IMR-90 (cell line): ENCODE data around the gene UPF1. TPM values are rescaled to one million over a fixed set of nuclear protein-coding genes. Genes with fewer than 3 reads are reported as not detected.

ENCODE experiments used
- ATAC-seq: fragments of 200-7000 bp; cut with Tn5 transposase; 2 replicates; pipeline ENCODE4 v1.9.1; 2020; ENCODE audit warnings: low read depth, mild to moderate bottlenecking, moderate library complexity
- BruUV-seq: library from RNA; stranded (reverse); fragments of 400-500 nt; replicated peaks from 2 replicates; lab custom pipeline; 2021; lab: Mats Ljungman, UMichigan
- CTCF ChIA-PET: fragments of 300-600 bp; formaldehyde crosslinking; extraction: SDS; loops from one replicate; lab custom pipeline; 2021; ENCODE audit warnings: antibody characterized with exemption; lab: Yijun Ruan, JAX
- POLR2A ChIA-PET: fragments of 300-600 bp; sonication (Branson Sonifier 250); formaldehyde crosslinking; loops from one replicate; lab custom pipeline; 2022; ENCODE audit warnings: antibody characterized with exemption; ENCODE audit not compliant: unreplicated experiment; lab: Charles Lee
- DNase-seq: peaks from one replicate; pipeline ENCODE4 v3.0.0; 2013
- H2AFZ ChIP-seq: replicated peaks from 2 replicates; pipeline ENCODE3; 2013; ENCODE audit warnings: low read length, mild to moderate bottlenecking; ENCODE audit not compliant: poor library complexity
- H2AK5ac ChIP-seq: 2 replicates; pipeline ENCODE4 v1.6.1; 2013; ENCODE audit warnings: low read depth, low read length, inconsistent platforms
- H2AK9ac ChIP-seq: replicated peaks from 2 replicates; pipeline ENCODE3; 2013; ENCODE audit warnings: mild to moderate bottlenecking, low read depth, low read length, moderate library complexity; ENCODE audit not compliant: poor library complexity
- H2BK120ac ChIP-seq: 2 replicates; pipeline ENCODE4 v1.6.1; 2013; ENCODE audit warnings: low read depth, low read length, inconsistent platforms
- H2BK15ac ChIP-seq: 3 replicates; pipeline ENCODE4 v1.6.1; 2013; ENCODE audit warnings: low read depth, low read length, inconsistent platforms
- H2BK20ac ChIP-seq: 2 replicates; pipeline ENCODE4 v1.6.1; 2013; ENCODE audit warnings: low read depth, mild to moderate bottlenecking, inconsistent platforms, low read length, moderate library complexity
- H2BK5ac ChIP-seq: 2 replicates; pipeline ENCODE4 v1.6.1; 2013; ENCODE audit warnings: mild to moderate bottlenecking, low read depth, low read length, inconsistent platforms; ENCODE audit not compliant: poor library complexity, severe bottlenecking
- H3K14ac ChIP-seq: replicated peaks from 2 replicates; pipeline ENCODE4 v1.6.1; 2013; ENCODE audit warnings: low read depth, low read length, inconsistent platforms
- H3K18ac ChIP-seq: 2 replicates; pipeline ENCODE4 v1.6.1; 2013; ENCODE audit warnings: low read depth, low read length, control low read depth
- H3K23ac ChIP-seq: 2 replicates; pipeline ENCODE4 v1.6.1; 2013; ENCODE audit warnings: low read depth, low read length, inconsistent platforms
- H3K27ac ChIP-seq: 2 replicates; pipeline ENCODE4 v1.5.1; 2013; ENCODE audit warnings: mild to moderate bottlenecking, control low read depth, low read length; ENCODE audit not compliant: insufficient read depth
- H3K27me3 ChIP-seq: 2 replicates; pipeline ENCODE4 v1.6.1; 2013; ENCODE audit warnings: low read length; ENCODE audit not compliant: control insufficient read depth, insufficient read depth
- H3K36me3 ChIP-seq: 2 replicates; pipeline ENCODE4 v1.6.1; 2013; ENCODE audit warnings: low read length, mixed read lengths; ENCODE audit not compliant: control insufficient read depth, insufficient read depth
- H3K4ac ChIP-seq: 2 replicates; pipeline ENCODE4 v1.6.1; 2013; ENCODE audit warnings: low read depth, low read length, inconsistent platforms
- H3K4me1 ChIP-seq: 2 replicates; pipeline ENCODE4 v1.6.1; 2013; ENCODE audit warnings: low read length, mixed read lengths; ENCODE audit not compliant: control insufficient read depth, insufficient read depth
- H3K4me2 ChIP-seq: 2 replicates; pipeline ENCODE4 v1.6.1; 2013; ENCODE audit warnings: low read depth, mild to moderate bottlenecking, control low read depth, low read length, moderate library complexity
- H3K4me3 ChIP-seq: 2 replicates; pipeline ENCODE4 v1.5.1; 2013; ENCODE audit warnings: low read depth, mild to moderate bottlenecking, control low read depth, low read length, moderate library complexity; ENCODE audit not compliant: insufficient read depth
- H3K56ac ChIP-seq: 2 replicates; pipeline ENCODE4 v1.6.1; 2013; ENCODE audit warnings: low read length, inconsistent platforms; ENCODE audit not compliant: insufficient read depth; ENCODE audit errors: extremely low read depth
- H3K79me1 ChIP-seq, 2 experiments: 2 replicates each; pipeline ENCODE4 v1.6.1; 2013; ENCODE audit warnings: low read length in 2 of 2, inconsistent platforms in 1 of 2, low read depth in 1 of 2
- H3K9ac ChIP-seq: 2 replicates; pipeline ENCODE4 v1.6.1; 2013; ENCODE audit warnings: low read depth, low read length, control low read depth
- H3K9me1 ChIP-seq: 2 replicates; pipeline ENCODE4 v1.6.1; 2013; ENCODE audit warnings: low read length, inconsistent platforms; ENCODE audit not compliant: insufficient read depth
- H3K9me3 ChIP-seq: 2 replicates; pipeline ENCODE4 v1.6.1; 2013; ENCODE audit warnings: low read length; ENCODE audit not compliant: control insufficient read depth, insufficient read depth
- H4K20me1 ChIP-seq: 2 replicates; pipeline ENCODE4 v1.6.1; 2013; ENCODE audit warnings: low read length, inconsistent platforms; ENCODE audit not compliant: insufficient read depth
- H4K5ac ChIP-seq: 2 replicates; pipeline ENCODE4 v1.6.1; 2013; ENCODE audit warnings: mild to moderate bottlenecking, low read depth, low read length, control low read depth
- H4K8ac ChIP-seq, 2 experiments: 2 replicates each; pipeline ENCODE4 v1.6.1; 2013; ENCODE audit warnings: low read depth in 2 of 2, low read length in 2 of 2, control low read depth in 1 of 2, inconsistent platforms in 1 of 2
- H4K91ac ChIP-seq: 2 replicates; pipeline ENCODE4 v1.6.1; 2013; ENCODE audit warnings: low read depth, low read length, inconsistent platforms; ENCODE audit not compliant: insufficient read depth
- BHLHE40 ChIP-seq: fragments of 150-350 bp; IDR thresholded peaks from 2 replicates; pipeline ENCODE4 v1.6.1; 2016; ENCODE audit warnings: mild to moderate bottlenecking, low read depth, low read length
- CHD1 ChIP-seq: IDR thresholded peaks from 2 replicates; pipeline ENCODE4 v1.6.1; 2012; ENCODE audit warnings: low read depth, low read length, improper control_type of control experiment
- CTCF ChIP-seq: conservative IDR thresholded peaks from 2 replicates; pipeline ENCODE4 v1.5.1; 2012; ENCODE audit warnings: mild to moderate bottlenecking, low read depth, low read length, improper control_type of control experiment
- ELK1 ChIP-seq: fragments of 150-350 bp; IDR thresholded peaks from 2 replicates; pipeline ENCODE4 v1.6.1; 2016; ENCODE audit warnings: low read depth, mild to moderate bottlenecking, low read length, moderate library complexity, borderline replicate concordance
- FOS ChIP-seq: fragments of 150-350 bp; IDR thresholded peaks from 2 replicates; pipeline ENCODE4 v1.6.1; 2016; ENCODE audit warnings: low read depth, low read length
- MAFK ChIP-seq: IDR thresholded peaks from 2 replicates; pipeline ENCODE4 v1.6.1; 2012; ENCODE audit warnings: low read depth, low read length, improper control_type of control experiment
- MAZ ChIP-seq: IDR thresholded peaks from 2 replicates; pipeline ENCODE4 v1.6.1; 2012; ENCODE audit warnings: low read depth, mild to moderate bottlenecking, low read length, improper control_type of control experiment, moderate library complexity, borderline replicate concordance
- MXI1 ChIP-seq: IDR thresholded peaks from 2 replicates; pipeline ENCODE4 v1.6.1; 2012; ENCODE audit warnings: low read depth, mild to moderate bottlenecking, low read length, moderate library complexity, borderline replicate concordance
- NFE2L2 ChIP-seq: fragments of 150-350 bp; IDR thresholded peaks from 2 replicates; pipeline ENCODE4 v1.6.1; 2016; ENCODE audit warnings: low read depth, mild to moderate bottlenecking, low read length
- POLR2A ChIP-seq: IDR thresholded peaks from 2 replicates; pipeline ENCODE4 v1.6.1; 2012; ENCODE audit warnings: mild to moderate bottlenecking, low read depth, low read length
- RAD21 ChIP-seq: IDR thresholded peaks from 2 replicates; pipeline ENCODE4 v1.6.1; 2012; ENCODE audit warnings: low read length, improper control_type of control experiment
- RCOR1 ChIP-seq: IDR thresholded peaks from 2 replicates; pipeline ENCODE4 v1.6.1; 2012; ENCODE audit warnings: mild to moderate bottlenecking, low read length, improper control_type of control experiment; ENCODE audit not compliant: insufficient replicate concordance
- RFX5 ChIP-seq: IDR thresholded peaks from 2 replicates; pipeline ENCODE4 v1.8.0; 2012; ENCODE audit warnings: low read depth, mild to moderate bottlenecking, low read length, moderate library complexity
- SMC3 ChIP-seq: fragments of 150-350 bp; IDR thresholded peaks from 2 replicates; pipeline ENCODE4 v1.6.1; 2016; ENCODE audit warnings: low read depth, mild to moderate bottlenecking, antibody characterized with exemption, low read length, moderate library complexity
- USF2 ChIP-seq: fragments of 150-350 bp; IDR thresholded peaks from 2 replicates; pipeline ENCODE4 v1.6.1; 2017; ENCODE audit warnings: mild to moderate bottlenecking, antibody characterized with exemption, low read length, low read depth
- WGBS, 2 experiments: methylation state at CpG; one replicate each; pipeline versions ENCODE4 v1.1.5 to v1.1.7; 2013; ENCODE audit warnings: missing lambda C conversion rate in 2 of 2; ENCODE audit not compliant: insufficient read length in 1 of 2; ENCODE audit errors: extremely low coverage in 2 of 2; 5-methylcytosine and 5-hydroxymethylcytosine counted together
- dilution Hi-C: fragments of 300-500 bp; cut with HindIII; formaldehyde crosslinking; loops from one replicate; pipeline ENCODE4 v1.14.3; 2018; ENCODE audit warnings: low sequenced_read_pairs; ENCODE audit not compliant: unreplicated experiment
- in situ Hi-C: fragments of 300-500 bp; cut with MboI; formaldehyde crosslinking; loops from 3 replicates; pipeline ENCODE4 v1.14.3; 2019; ENCODE audit warnings: low sequenced_read_pairs, inconsistent platforms, mixed read lengths
- intact Hi-C: fragments of 100-400 bp; cut with micrococcal nuclease; formaldehyde crosslinking; loops from 2 replicates; pipeline ENCODE4 v1.10.0; 2022
- polyA plus RNA-seq, 3 experiments: library from polyadenylated mRNA; depleted of rRNA; stranded (reverse); fragments of >200 nt; gene quantifications; 2 replicates each; pipeline ENCODE4 v1.2.3, GENCODE V29; 2012; ENCODE audit warnings: low replicate concordance in 1 of 3
- total RNA-seq: library from RNA; depleted of rRNA; stranded (reverse); fragments of >200 nt; gene quantifications from 2 replicates; pipeline ENCODE4 v1.2.3, GENCODE V29; 2012

UPF1 gene
- total and polyA plus RNA-seq, 2 of the 4 experiments (the other 2 are of a cell fraction), result 31.2 to 50.3 TPM

GRCh38 chr19:18875726-18876125, 44.0 kb downstream of the UPF1 start:
- H3K9me1 ChIP-seq, result no peaks in the 10 kb centered on the region
- no peak overlapping the region for H3K4ac ChIP-seq
- DNase-seq (peak; percentile 36), ATAC-seq (no peak)
- H3K9me3 ChIP-seq, result peaks cover 6% of the 10 kb centered on the region; the same call in 1 of the 2 replicates
- in situ Hi-C loops, result no loop called here
- no CpG with 5 or more reads among the region's 5 CpGs for WGBS, 2 experiments
- H2BK20ac ChIP-seq, result no peak overlapping the region
- TF ChIP-seq RAD21 (no peak), ELK1 (no peak), USF2 (no peak), MAFK (no peak), MXI1 (no peak), MAZ (no peak), POLR2A (no peak), NFE2L2 (no peak), RFX5 (no peak), SMC3 (no peak), BHLHE40 (no peak), CHD1 (no peak), RCOR1 (no peak), CTCF (no peak), FOS (no peak)
- H2AK5ac ChIP-seq, result no peak overlapping the region
- POLR2A ChIA-PET, result no interaction called here
- H2BK5ac ChIP-seq, result no peak overlapping the region
- H3K9ac ChIP-seq, result no peak overlapping the region
- intact Hi-C loops, result no loop called here
- no peaks in the 10 kb centered on the region for H3K27me3 ChIP-seq
- no peak overlapping the region for H3K27ac ChIP-seq
- no peak overlapping the region for H3K23ac ChIP-seq
- peaks cover 3% of the 10 kb centered on the region; the same call in 1 of the 2 replicates for H3K36me3 ChIP-seq
- H2BK120ac ChIP-seq, result no peak overlapping the region
- 0 out of 2 replicates have a peak overlapping the region, but pooled peaks have one; percentile 40 for H3K14ac ChIP-seq
- H4K91ac ChIP-seq, result no peak overlapping the region
- peaks cover 3% of the 10 kb centered on the region; the same call in 1 of the 2 replicates for H4K20me1 ChIP-seq
- no peak overlapping the region for H4K8ac ChIP-seq
- CTCF ChIA-PET, result interaction anchor here (0.7 to 1.0 kb wide), 2 partner anchors 10 to 14 kb away, joined by 3 to 5 read pairs; no protein-coding TSS in a partner anchor
- BruUV-seq, result no TSS peak
- no peaks in the 10 kb centered on the region for H3K4me1 ChIP-seq
- no peak overlapping the region for H3K4me2 ChIP-seq
- no peak overlapping the region for H3K56ac ChIP-seq
- H2AFZ ChIP-seq, result no peak overlapping the region
- H2BK15ac ChIP-seq, result no peak overlapping the region
- no peaks in the 10 kb centered on the region for H3K79me1 ChIP-seq
- H2AK9ac ChIP-seq, result no peak overlapping the region
- H3K18ac ChIP-seq, result no peak overlapping the region
- H3K4me3 ChIP-seq, result no peak overlapping the region
- dilution Hi-C loops, result no loop called here
- no peak overlapping the region for H4K5ac ChIP-seq
